Measurements from ENCODE around the gene BCL2L1.
"Not testable (repeated sequence)": the region's sequence is repeated elsewhere in the genome, so short reads cannot be mapped to it uniquely, and the experiment has no call there.

The BCL2L1 gene

GRCh38 chr20:31674895-31675827 is 47.5 kb downstream of the BCL2L1 start:
- DNase-seq (ENCODE audit: low read depth in 2 of 2), result peak; percentile 39 to 51

- no peak for DNase-seq (ENCODE audit: low read depth in 2 of 2)
Observed at GRCh38 chr20:31673943-31674463, 48.7 kb downstream of the BCL2L1 start.

DNA sequence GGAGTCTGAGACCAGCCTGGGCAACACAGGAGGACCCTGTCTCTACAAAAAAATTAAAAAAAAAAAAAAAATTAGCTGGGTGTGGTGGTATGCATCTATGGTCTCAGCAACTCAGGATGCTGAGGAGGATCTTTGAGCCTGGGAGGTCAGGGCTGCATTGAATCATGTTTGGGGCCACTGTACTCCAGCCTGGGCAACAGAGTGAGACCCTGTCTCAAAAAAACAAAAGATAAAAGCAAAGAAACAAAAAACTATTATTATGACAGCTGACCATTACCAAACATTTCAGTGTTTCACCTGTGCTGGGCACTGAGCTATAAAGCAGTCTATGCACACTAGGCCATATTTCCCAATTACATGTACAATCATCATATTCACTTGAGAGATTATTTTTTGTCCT is 49.2 kb downstream of the BCL2L1 start:
- no peak for DNase-seq (ENCODE audit: low read depth in 2 of 2)

DNA sequence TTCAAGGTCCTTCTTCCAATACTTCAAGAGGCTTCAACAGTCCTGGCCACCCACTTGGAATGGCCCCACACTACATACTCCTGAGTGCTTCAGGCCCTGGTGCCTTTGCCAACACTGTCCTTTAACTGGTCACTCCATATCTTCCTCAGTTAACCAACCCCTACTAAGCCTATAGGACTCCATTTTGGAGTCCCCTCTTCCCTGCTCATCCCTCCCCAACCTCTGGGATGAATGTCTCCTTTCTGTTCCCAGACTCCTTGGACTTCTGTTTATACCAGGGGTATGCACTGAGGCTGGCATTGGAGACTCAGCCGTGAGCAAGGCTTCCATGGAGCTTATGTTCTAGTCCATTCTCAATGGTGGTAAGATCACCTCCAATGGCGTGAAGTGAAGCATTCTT is 51.3 kb downstream of the BCL2L1 start:
- DNase-seq (ENCODE audit: low read depth in 2 of 2), result no peak

GRCh38 chr20:31670371-31671228 is 52.1 kb downstream of the BCL2L1 start:
- DNase-seq (ENCODE audit: low read depth in 2 of 2), result no peak

GRCh38 chr20:31669876-31670275 is 52.8 kb downstream of the BCL2L1 start:
- no peak for DNase-seq (ENCODE audit: low read depth in 2 of 2)

- not testable (repeated sequence) for DNase-seq (ENCODE audit: low read depth in 2 of 2)
Observed at GRCh38 chr20:31668944-31669343, 53.7 kb downstream of the BCL2L1 start.

- DNase-seq (ENCODE audit: low read depth in 2 of 2), result no peak
Observed at GRCh38 chr20:31667315-31668285, 55.1 kb downstream of the BCL2L1 start.

GRCh38 chr20:31666258-31667042 is 56.2 kb downstream of the BCL2L1 start:
- DNase-seq (ENCODE audit: low read depth in 2 of 2), result no peak

GRCh38 chr20:31665753-31666152 is 56.9 kb downstream of the BCL2L1 start:
- DNase-seq (ENCODE audit: low read depth in 2 of 2), result no peak

GRCh38 chr20:31664696-31665354 is 57.8 kb downstream of the BCL2L1 start:
- DNase-seq (ENCODE audit: low read depth in 2 of 2), result no peak

- no peak for DNase-seq (ENCODE audit: low read depth in 2 of 2)
Observed at GRCh38 chr20:31663838-31664695, 58.6 kb downstream of the BCL2L1 start.

- no peak for DNase-seq (ENCODE audit: low read depth in 2 of 2)
Observed at GRCh38 chr20:31663524-31663837, 59.2 kb downstream of the BCL2L1 start.

GRCh38 chr20:31662372-31662854 is 60.3 kb downstream of the BCL2L1 start:
- DNase-seq (ENCODE audit: low read depth in 2 of 2), result no peak

DNA sequence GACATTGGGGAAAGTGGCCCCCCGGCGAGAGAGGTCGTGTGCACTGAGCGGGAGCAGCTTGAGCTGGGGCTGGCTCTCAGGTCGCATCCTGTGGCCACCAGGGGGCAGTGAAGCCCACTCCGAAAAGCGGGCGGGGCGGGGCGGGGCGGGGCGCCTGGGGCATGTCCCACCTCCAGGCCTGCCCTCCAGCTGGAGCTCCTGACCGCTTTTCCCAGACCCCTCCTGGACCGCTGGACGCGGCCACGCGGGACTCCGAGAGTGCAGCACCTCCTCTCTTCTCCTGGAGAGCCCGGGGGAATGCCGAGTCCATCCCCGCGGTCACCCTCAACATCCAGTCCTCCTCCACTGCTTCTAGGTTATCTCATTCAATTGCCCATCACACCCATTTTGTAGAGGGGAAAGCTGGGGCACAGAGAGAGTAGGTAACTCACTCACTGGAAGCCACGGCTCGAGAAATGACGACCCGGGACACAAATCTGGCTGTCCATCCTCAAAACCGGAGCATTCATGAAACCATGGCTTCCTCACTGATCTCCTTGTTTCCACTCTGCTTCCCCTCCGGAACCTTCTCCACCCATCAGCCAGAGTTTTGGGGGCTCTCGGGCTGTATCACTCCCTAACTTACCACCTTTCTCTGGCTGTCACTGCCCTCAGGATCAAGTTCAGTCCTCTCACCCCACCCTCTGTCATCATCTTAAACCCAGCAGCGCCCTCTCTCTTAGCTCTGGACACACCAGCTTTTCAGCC is 60.9 kb downstream of the BCL2L1 start:
- DNase-seq (ENCODE audit: low read depth in 2 of 2), result peak; percentile 53 to 65

GRCh38 chr20:31654534-31654933 is 68.1 kb downstream of the BCL2L1 start:
- DNase-seq (ENCODE audit: low read depth in 2 of 2), result no peak

GRCh38 chr20:31653561-31653960 is 69.1 kb downstream of the BCL2L1 start:
- no peak for DNase-seq (ENCODE audit: low read depth in 2 of 2)

DNA sequence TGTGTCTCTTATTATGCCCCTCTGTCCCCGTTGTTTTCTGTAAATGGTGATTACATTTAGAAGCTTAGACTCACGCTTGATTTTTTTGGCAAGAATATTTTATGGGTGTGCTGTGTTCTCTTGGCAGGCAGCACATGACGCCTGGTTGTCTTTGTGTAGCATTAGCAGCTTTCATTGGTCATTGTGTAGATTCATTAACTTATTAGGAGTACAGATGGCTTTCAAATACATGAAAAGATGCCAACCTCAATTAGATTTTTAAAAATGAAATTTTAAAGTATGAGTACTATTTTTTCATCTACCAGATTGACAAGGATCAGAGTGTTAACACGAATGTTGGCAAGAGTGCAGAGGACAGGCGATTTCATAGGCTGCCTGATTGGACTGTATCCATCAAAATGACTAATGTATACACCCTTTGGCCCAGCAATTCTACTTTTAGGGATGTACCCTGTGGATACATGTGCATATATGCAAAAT is 69.7 kb downstream of the BCL2L1 start:
- DNase-seq (ENCODE audit: low read depth in 2 of 2), result no peak

Measured in stimulated activated CD4-positive, alpha-beta T cell treated with anti-CD3 and anti-CD28 coated beads, Interleukin-12 subunit alpha, Interleukin-12 subunit beta, amount 100 ng/mL, for 24 hours (primary cell).